Measurements from ENCODE around the gene SALL3.
"Not testable (repeated sequence)": the region's sequence is repeated elsewhere in the genome, so short reads cannot be mapped to it uniquely, and the experiment has no call there.

SALL3 gene

DNA sequence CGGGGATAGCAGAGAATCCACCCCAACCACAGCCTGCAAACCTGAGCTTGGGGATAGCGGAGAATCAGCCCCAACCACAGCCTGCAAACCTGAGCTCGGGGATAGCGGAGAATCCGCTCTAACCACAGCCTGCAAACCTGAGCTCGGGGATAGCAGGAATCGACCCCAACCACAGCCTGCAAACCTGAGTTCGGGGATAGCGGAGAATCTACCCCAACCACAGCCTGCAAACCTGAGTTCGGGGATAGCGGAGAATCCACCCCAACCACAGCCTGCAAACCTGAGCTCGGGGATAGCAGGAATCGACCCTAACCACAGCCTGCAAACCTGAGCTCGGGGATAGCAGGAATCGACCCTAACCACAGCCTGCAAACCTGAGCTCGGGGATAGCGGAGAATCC lies 37.4 kb upstream of the SALL3 start:
- H3K4me3 ChIP-seq (ENCODE audit: insufficient read depth, low read depth, low read length, poor library complexity, severe bottlenecking); H3K27ac ChIP-seq (ENCODE audit: insufficient read depth, low read length, poor library complexity, severe bottlenecking); H3K36me3 ChIP-seq (ENCODE audit: control insufficient read depth, insufficient read depth, low read length); H3K4me1 ChIP-seq (ENCODE audit: control insufficient read depth, insufficient read depth, low read length, poor library complexity, severe bottlenecking); H3K27me3 ChIP-seq (replicated peaks; ENCODE audit: control insufficient read depth, insufficient read depth, low read length, poor library complexity, severe bottlenecking); H3K9me3 ChIP-seq (ENCODE audit: control insufficient read depth, low read length); DNase-seq: not testable (repeated sequence)

GRCh38 chr18:78945628-78946027 lies 34.0 kb upstream of the SALL3 start:
- Histone ChIP-seq H3K36me3 (ENCODE audit: control insufficient read depth, insufficient read depth, low read length) (no peaks in the 10 kb centered on the region), H3K27me3 (replicated peaks; ENCODE audit: control insufficient read depth, insufficient read depth, low read length, poor library complexity, severe bottlenecking) (peaks cover 5% of the 10 kb centered on the region), H3K4me3 (ENCODE audit: insufficient read depth, low read depth, low read length, poor library complexity, severe bottlenecking) (no peak overlapping the region), H3K4me1 (ENCODE audit: control insufficient read depth, insufficient read depth, low read length, poor library complexity, severe bottlenecking) (no peaks in the 10 kb centered on the region), H3K9me3 (ENCODE audit: control insufficient read depth, low read length) (no peaks in the 10 kb centered on the region), H3K27ac (ENCODE audit: insufficient read depth, low read length, poor library complexity, severe bottlenecking) (no peak overlapping the region)
- DNase-seq: no peak

GRCh38 chr18:78947291-78947690 lies 32.3 kb upstream of the SALL3 start:
- no peaks in the 10 kb centered on the region for H3K4me1 ChIP-seq (ENCODE audit: control insufficient read depth, insufficient read depth, low read length, poor library complexity, severe bottlenecking)
- no peak for DNase-seq
- H3K4me3 ChIP-seq (ENCODE audit: insufficient read depth, low read depth, low read length, poor library complexity, severe bottlenecking): no peak overlapping the region
- no peaks in the 10 kb centered on the region for H3K9me3 ChIP-seq (ENCODE audit: control insufficient read depth, low read length)
- no peaks in the 10 kb centered on the region for H3K36me3 ChIP-seq (ENCODE audit: control insufficient read depth, insufficient read depth, low read length)
- peaks cover 5% of the 10 kb centered on the region for H3K27me3 ChIP-seq (replicated peaks; ENCODE audit: control insufficient read depth, insufficient read depth, low read length, poor library complexity, severe bottlenecking)
- H3K27ac ChIP-seq (ENCODE audit: insufficient read depth, low read length, poor library complexity, severe bottlenecking): no peak overlapping the region

DNA sequence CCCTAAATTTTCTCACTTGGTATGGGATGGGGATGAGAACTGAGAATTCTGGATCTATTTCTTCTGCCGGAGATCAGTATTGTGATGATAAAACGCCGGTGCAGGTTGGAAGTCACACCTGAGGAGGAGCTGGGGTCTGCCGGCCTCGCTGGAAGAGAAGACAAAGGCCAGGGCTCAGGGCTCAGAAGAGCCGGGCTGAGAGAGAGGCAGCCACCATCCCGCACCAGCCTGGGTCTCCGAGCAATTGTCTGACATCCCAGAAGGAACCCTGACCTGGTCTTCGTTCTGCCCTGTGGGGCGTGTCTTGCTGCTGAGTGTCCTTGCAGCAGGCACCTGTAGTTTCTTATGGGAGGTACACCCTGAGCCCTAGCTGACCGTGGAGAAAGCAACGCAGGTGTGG lies 31.4 kb upstream of the SALL3 start:
- H3K4me3 ChIP-seq (ENCODE audit: insufficient read depth, low read depth, low read length, poor library complexity, severe bottlenecking): no peak overlapping the region
- peaks cover 3% of the 10 kb centered on the region for H3K27me3 ChIP-seq (replicated peaks; ENCODE audit: control insufficient read depth, insufficient read depth, low read length, poor library complexity, severe bottlenecking)
- no peaks in the 10 kb centered on the region for H3K36me3 ChIP-seq (ENCODE audit: control insufficient read depth, insufficient read depth, low read length)
- no peak for DNase-seq
- H3K4me1 ChIP-seq (ENCODE audit: control insufficient read depth, insufficient read depth, low read length, poor library complexity, severe bottlenecking): no peaks in the 10 kb centered on the region
- H3K27ac ChIP-seq (ENCODE audit: insufficient read depth, low read length, poor library complexity, severe bottlenecking): no peak overlapping the region
- H3K9me3 ChIP-seq (ENCODE audit: control insufficient read depth, low read length): no peaks in the 10 kb centered on the region

- no peak for DNase-seq
- Histone ChIP-seq H3K4me3 (ENCODE audit: insufficient read depth, low read depth, low read length, poor library complexity, severe bottlenecking) (no peak overlapping the region), H3K27ac (ENCODE audit: insufficient read depth, low read length, poor library complexity, severe bottlenecking) (no peak overlapping the region), H3K9me3 (ENCODE audit: control insufficient read depth, low read length) (no peaks in the 10 kb centered on the region), H3K36me3 (ENCODE audit: control insufficient read depth, insufficient read depth, low read length) (no peaks in the 10 kb centered on the region), H3K4me1 (ENCODE audit: control insufficient read depth, insufficient read depth, low read length, poor library complexity, severe bottlenecking) (no peaks in the 10 kb centered on the region), H3K27me3 (replicated peaks; ENCODE audit: control insufficient read depth, insufficient read depth, low read length, poor library complexity, severe bottlenecking) (no peaks in the 10 kb centered on the region)
Observed at GRCh38 chr18:78948707-78949106, 30.9 kb upstream of the SALL3 start.

DNA sequence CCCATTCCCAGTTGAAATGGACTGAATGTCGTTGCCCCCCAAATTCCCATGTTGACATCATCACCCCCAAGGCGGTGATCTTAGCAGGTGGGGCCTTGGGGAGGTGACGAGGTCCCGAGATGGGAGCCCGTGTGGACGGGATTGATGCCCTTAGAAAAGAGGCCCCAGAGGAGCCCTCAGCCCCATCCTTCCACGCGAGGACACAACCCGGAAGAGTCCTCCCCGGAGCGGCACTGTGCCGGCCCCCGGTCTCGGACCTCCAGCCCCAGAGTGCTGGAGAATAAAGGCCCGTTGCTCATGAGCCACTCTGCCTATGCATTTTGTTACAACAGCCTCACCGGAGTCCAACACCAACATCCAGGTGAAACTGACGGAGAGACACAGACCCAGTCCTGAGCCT lies 30.4 kb upstream of the SALL3 start:
- no peaks in the 10 kb centered on the region for H3K36me3 ChIP-seq (ENCODE audit: control insufficient read depth, insufficient read depth, low read length)
- no peak for DNase-seq
- no peaks in the 10 kb centered on the region for H3K9me3 ChIP-seq (ENCODE audit: control insufficient read depth, low read length)
- no peak overlapping the region for H3K27ac ChIP-seq (ENCODE audit: insufficient read depth, low read length, poor library complexity, severe bottlenecking)
- no peaks in the 10 kb centered on the region for H3K27me3 ChIP-seq (replicated peaks; ENCODE audit: control insufficient read depth, insufficient read depth, low read length, poor library complexity, severe bottlenecking)
- no peaks in the 10 kb centered on the region for H3K4me1 ChIP-seq (ENCODE audit: control insufficient read depth, insufficient read depth, low read length, poor library complexity, severe bottlenecking)
- H3K4me3 ChIP-seq (ENCODE audit: insufficient read depth, low read depth, low read length, poor library complexity, severe bottlenecking): no peak overlapping the region

GRCh38 chr18:78950386-78950785 lies 29.2 kb upstream of the SALL3 start:
- no peaks in the 10 kb centered on the region for H3K36me3 ChIP-seq (ENCODE audit: control insufficient read depth, insufficient read depth, low read length)
- no peaks in the 10 kb centered on the region for H3K4me1 ChIP-seq (ENCODE audit: control insufficient read depth, insufficient read depth, low read length, poor library complexity, severe bottlenecking)
- no peaks in the 10 kb centered on the region for H3K9me3 ChIP-seq (ENCODE audit: control insufficient read depth, low read length)
- no peak overlapping the region for H3K27ac ChIP-seq (ENCODE audit: insufficient read depth, low read length, poor library complexity, severe bottlenecking)
- no peak for DNase-seq
- H3K27me3 ChIP-seq (replicated peaks; ENCODE audit: control insufficient read depth, insufficient read depth, low read length, poor library complexity, severe bottlenecking): no peaks in the 10 kb centered on the region
- H3K4me3 ChIP-seq (ENCODE audit: insufficient read depth, low read depth, low read length, poor library complexity, severe bottlenecking): no peak overlapping the region

DNA sequence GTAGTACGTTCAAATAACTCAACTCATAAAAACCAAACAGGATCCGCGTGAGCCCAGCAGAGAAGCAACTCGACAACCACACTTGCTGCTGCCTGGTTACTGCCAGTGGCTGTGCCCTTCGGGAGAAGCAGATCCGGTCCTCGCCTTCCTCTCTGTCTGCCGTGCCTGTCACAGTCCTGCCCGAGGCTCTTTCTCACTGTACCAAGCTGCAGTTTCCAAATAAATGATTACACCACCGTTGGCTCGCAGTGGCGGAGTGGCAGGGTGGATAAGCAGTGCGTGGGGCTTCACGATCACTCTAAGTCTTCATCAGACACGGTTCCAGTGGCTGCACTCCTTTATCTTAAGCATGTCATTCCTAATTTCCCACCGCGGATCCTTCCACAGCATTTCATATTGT lies 26.1 kb upstream of the SALL3 start:
- no peak for DNase-seq
- Histone ChIP-seq H3K27ac (ENCODE audit: insufficient read depth, low read length, poor library complexity, severe bottlenecking) (no peak overlapping the region), H3K27me3 (replicated peaks; ENCODE audit: control insufficient read depth, insufficient read depth, low read length, poor library complexity, severe bottlenecking) (no peaks in the 10 kb centered on the region), H3K36me3 (ENCODE audit: control insufficient read depth, insufficient read depth, low read length) (no peaks in the 10 kb centered on the region), H3K4me1 (ENCODE audit: control insufficient read depth, insufficient read depth, low read length, poor library complexity, severe bottlenecking) (no peaks in the 10 kb centered on the region), H3K9me3 (ENCODE audit: control insufficient read depth, low read length) (no peaks in the 10 kb centered on the region), H3K4me3 (ENCODE audit: insufficient read depth, low read depth, low read length, poor library complexity, severe bottlenecking) (no peak overlapping the region)

DNA sequence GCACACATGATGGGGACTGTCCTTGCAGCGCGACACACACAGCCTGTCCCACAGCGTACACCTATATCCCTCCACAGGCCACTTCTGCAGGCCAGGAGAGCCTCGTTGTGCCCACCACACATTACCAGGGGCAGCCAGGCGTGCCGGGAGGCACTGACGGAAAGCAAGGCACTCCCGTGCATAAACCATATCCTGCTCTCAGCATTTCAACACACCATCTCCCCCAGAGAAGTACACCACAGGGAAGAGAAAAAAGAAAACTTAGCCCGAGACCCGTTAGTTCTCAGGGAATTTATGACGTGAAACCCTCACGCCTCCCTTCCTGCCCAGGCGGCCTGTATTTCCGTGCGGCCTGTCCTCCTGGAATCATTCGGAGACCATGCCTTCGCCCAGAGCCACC lies 24.6 kb upstream of the SALL3 start:
- no peak overlapping the region for H3K4me3 ChIP-seq (ENCODE audit: insufficient read depth, low read depth, low read length, poor library complexity, severe bottlenecking)
- H3K27me3 ChIP-seq (replicated peaks; ENCODE audit: control insufficient read depth, insufficient read depth, low read length, poor library complexity, severe bottlenecking): no peaks in the 10 kb centered on the region
- H3K36me3 ChIP-seq (ENCODE audit: control insufficient read depth, insufficient read depth, low read length): no peaks in the 10 kb centered on the region
- H3K27ac ChIP-seq (ENCODE audit: insufficient read depth, low read length, poor library complexity, severe bottlenecking): no peak overlapping the region
- no peaks in the 10 kb centered on the region for H3K4me1 ChIP-seq (ENCODE audit: control insufficient read depth, insufficient read depth, low read length, poor library complexity, severe bottlenecking)
- DNase-seq: no peak
- H3K9me3 ChIP-seq (ENCODE audit: control insufficient read depth, low read length): no peaks in the 10 kb centered on the region

DNA sequence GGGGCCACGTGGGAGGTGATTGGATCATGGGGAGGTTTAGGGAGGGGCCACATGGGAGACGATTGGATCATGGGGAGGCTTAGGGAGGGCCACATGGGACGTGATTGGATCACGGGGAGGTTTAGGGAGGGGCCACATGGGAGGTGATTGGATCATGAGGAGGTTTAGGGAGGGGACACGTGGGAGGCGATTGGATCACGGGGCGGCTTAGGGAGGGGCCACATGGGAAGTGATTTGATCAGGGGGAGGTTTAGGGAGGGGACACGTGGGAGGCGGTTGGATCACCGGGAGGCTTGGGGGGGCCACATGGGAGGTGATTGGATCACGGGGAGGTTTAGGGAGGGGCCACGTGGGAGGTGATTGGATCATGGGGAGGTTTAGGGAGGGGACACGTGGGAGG lies 22.5 kb upstream of the SALL3 start:
- Histone ChIP-seq H3K27me3 (replicated peaks; ENCODE audit: control insufficient read depth, insufficient read depth, low read length, poor library complexity, severe bottlenecking) (no peaks in the 10 kb centered on the region), H3K4me3 (ENCODE audit: insufficient read depth, low read depth, low read length, poor library complexity, severe bottlenecking) (no peak overlapping the region), H3K4me1 (ENCODE audit: control insufficient read depth, insufficient read depth, low read length, poor library complexity, severe bottlenecking) (no peaks in the 10 kb centered on the region), H3K9me3 (ENCODE audit: control insufficient read depth, low read length) (no peaks in the 10 kb centered on the region), H3K27ac (ENCODE audit: insufficient read depth, low read length, poor library complexity, severe bottlenecking) (no peak overlapping the region), H3K36me3 (ENCODE audit: control insufficient read depth, insufficient read depth, low read length) (no peaks in the 10 kb centered on the region)
- no peak for DNase-seq

DNA sequence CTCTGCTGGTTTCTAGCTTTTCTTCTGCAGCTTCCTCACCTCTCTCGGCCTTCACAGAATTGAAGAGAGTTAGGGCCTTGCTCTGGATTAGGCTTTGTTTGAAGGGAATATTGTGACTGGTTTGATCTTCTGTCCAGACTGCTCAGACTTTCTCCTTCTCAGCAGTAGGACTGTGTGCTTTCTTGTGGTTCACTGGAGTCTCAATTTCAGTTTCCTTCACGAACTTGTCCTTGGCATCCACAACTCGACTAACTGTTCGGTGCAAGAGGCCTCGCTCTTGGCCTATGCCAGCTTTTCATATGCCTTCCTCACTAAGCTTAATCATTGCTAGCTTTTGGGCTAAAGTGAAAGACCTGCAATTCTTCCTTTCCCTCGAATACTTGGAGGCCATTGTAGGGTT lies 18.9 kb upstream of the SALL3 start:
- no peak overlapping the region for H3K4me3 ChIP-seq (ENCODE audit: insufficient read depth, low read depth, low read length, poor library complexity, severe bottlenecking)
- no peaks in the 10 kb centered on the region for H3K9me3 ChIP-seq (ENCODE audit: control insufficient read depth, low read length)
- H3K4me1 ChIP-seq (ENCODE audit: control insufficient read depth, insufficient read depth, low read length, poor library complexity, severe bottlenecking): no peaks in the 10 kb centered on the region
- no peak overlapping the region for H3K27ac ChIP-seq (ENCODE audit: insufficient read depth, low read length, poor library complexity, severe bottlenecking)
- DNase-seq: no peak
- no peaks in the 10 kb centered on the region for H3K27me3 ChIP-seq (replicated peaks; ENCODE audit: control insufficient read depth, insufficient read depth, low read length, poor library complexity, severe bottlenecking)
- H3K36me3 ChIP-seq (ENCODE audit: control insufficient read depth, insufficient read depth, low read length): no peaks in the 10 kb centered on the region

Measured in effector memory CD4-positive, alpha-beta T cell (primary cell).